AG04449 (cell line): ENCODE measurements around the gene CORO2B.

Experiments
- CTCF ChIA-PET: fragments of 350-600 bp; formaldehyde crosslinking; extraction: SDS; loops from one replicate; lab custom pipeline; 2021; ENCODE audit warnings: antibody characterized with exemption; lab: Yijun Ruan, JAX
- POLR2A ChIA-PET: fragments of 400-600, 350-600 bp; formaldehyde crosslinking; extraction: SDS; loops from one replicate; lab custom pipeline; 2020; ENCODE audit warnings: antibody characterized with exemption, inconsistent platforms; lab: Yijun Ruan, JAX
- DNase-seq: peaks from one replicate; pipeline ENCODE4 v3.0.0-alpha.2; 2010; ENCODE audit warnings: low read depth, low spot score
- H3K4me3 ChIP-seq: 2 replicates; pipeline ENCODE4 v1.5.1; 2011; ENCODE audit warnings: low read depth, mild to moderate bottlenecking, control low read depth, low read length
- TF ChIP-seq, protein P1 (sequence below): IDR thresholded peaks from one replicate; pipeline ENCODE4 v1.5.1; 2011; ENCODE audit warnings: mild to moderate bottlenecking, moderate library complexity, low read length, control low read depth, inconsistent platforms; ENCODE audit not compliant: insufficient read depth; ENCODE audit errors: missing control alignments

Gene CORO2B

DNA sequence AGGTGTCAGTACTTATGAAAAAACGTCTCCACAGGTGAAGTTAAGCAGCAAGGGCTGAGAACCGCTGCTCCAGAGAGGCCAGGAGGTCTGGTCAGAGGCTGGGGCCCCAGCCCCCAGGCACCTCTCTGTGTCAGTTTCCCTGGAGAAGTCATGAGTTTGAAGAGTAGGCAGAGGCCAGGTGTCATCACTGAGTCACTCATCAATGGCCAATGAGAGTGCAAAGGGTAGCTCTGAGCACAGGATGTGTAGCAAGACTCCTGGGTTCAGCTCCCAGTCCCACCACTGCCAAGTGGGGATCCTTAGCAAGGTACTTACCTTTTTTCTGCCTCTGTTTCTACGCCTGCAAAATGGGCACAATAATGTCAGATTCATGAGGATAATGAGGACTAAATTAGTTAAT, 47.9 kb downstream of the CORO2B start:
- POLR2A ChIA-PET, result interaction anchor here (1.0 kb wide), 1 partner anchor 12 kb away, joined by 3 read pairs; no protein-coding TSS in a partner anchor
- no peak for DNase-seq
- TF ChIP-seq, protein P1, sequence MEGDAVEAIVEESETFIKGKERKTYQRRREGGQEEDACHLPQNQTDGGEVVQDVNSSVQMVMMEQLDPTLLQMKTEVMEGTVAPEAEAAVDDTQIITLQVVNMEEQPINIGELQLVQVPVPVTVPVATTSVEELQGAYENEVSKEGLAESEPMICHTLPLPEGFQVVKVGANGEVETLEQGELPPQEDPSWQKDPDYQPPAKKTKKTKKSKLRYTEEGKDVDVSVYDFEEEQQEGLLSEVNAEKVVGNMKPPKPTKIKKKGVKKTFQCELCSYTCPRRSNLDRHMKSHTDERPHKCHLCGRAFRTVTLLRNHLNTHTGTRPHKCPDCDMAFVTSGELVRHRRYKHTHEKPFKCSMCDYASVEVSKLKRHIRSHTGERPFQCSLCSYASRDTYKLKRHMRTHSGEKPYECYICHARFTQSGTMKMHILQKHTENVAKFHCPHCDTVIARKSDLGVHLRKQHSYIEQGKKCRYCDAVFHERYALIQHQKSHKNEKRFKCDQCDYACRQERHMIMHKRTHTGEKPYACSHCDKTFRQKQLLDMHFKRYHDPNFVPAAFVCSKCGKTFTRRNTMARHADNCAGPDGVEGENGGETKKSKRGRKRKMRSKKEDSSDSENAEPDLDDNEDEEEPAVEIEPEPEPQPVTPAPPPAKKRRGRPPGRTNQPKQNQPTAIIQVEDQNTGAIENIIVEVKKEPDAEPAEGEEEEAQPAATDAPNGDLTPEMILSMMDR, result no peak
- CTCF ChIA-PET, result interaction anchor here (1.5 to 2.0 kb wide), 3 partner anchors 9 to 241 kb away, joined by 3 to 10 read pairs (median 7); no protein-coding TSS in a partner anchor
- H3K4me3 ChIP-seq, result no peak overlapping the region

DNA sequence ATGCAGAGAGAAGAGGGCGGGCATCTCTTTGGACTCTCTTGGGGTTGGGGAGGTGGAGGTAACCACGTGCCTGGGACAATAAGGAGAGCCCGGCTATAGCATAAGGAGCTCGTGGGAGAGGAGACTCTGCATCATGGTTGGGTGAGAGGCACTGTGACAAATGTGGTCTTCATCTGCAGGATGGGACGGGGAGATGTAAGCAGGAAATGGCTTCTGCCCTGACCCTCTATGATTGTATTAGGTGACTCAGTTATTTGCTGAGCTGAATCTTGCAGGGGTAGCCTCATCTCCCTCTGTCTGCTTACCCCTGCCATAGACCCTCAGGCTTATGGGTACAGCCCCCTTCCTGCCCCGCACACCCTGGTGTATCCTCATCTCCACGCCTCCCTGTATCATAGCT, 48.7 kb downstream of the CORO2B start:
- no peak overlapping the region for H3K4me3 ChIP-seq
- ChIA-PET CTCF (interaction anchor here (0.7 to 2.0 kb wide), 3 partner anchors 8 to 78 kb away, joined by 3 to 10 read pairs (median 7); no protein-coding TSS in a partner anchor), POLR2A (no interaction called here)
- DNase-seq, result no peak
- TF ChIP-seq, protein P1, result no peak

DNA sequence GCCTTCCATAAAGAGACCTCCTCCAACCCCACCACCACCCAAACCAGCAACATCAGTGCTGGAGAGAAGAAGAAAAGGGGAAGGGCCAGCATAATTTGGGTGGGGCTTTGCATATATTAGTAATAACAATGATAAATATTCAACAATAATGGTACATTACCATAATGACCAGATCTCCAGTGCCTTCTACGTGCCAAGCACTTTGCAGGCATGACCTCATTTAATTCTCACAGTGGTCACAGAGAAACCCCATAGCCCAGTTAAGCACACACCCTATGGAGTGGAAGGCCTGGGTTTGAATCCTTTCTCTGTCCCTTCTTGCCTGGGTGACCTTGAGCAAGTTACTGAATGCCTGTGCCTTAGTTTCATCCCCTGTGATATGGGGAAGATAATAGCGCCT, 49.2 kb downstream of the CORO2B start:
- DNase-seq, result no peak
- POLR2A ChIA-PET, result no interaction called here
- TF ChIP-seq, protein P1, result no peak
- CTCF ChIA-PET, result interaction anchor here (0.7 to 2.0 kb wide), 2 partner anchors 46 to 78 kb away, joined by 3 to 10 read pairs; no protein-coding TSS in a partner anchor
- no peak overlapping the region for H3K4me3 ChIP-seq

DNA sequence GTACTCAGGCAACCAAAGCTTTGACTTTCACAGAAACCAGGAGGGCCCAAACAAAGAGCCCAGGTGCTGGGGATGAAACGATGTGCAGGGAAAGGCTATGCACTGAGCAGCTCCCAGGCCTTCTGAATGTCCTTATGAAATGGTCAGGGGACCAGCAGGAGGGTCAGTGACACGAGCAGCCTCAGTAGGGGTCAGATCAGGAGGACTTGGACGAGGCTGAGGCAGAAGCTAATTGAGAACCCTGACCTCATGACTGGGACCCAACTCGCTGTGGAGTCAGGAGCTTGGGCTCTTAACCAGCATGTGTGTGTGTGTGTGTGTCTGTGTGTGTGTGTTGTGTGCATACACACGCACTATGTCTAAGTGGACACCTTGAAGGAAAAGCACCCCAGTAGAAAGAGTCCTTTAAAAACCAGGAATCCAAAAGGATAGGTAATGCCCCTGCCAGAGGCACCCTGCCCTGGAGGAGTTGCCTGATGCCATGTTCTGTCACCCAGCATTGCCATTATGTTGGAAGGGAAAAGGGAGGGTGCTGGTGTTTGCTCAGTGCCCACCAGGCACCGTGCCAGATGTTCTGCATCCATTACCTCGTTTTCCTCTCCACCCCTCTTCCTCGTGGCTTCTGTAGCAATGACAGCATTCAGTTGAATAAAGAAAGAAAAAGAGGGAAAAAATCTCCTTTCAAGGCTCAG, 50.9 kb downstream of the CORO2B start:
- DNase-seq, result no peak
- ChIA-PET POLR2A (no interaction called here), CTCF (no interaction called here)
- TF ChIP-seq, protein P1, result no peak
- no peak overlapping the region for H3K4me3 ChIP-seq

DNA sequence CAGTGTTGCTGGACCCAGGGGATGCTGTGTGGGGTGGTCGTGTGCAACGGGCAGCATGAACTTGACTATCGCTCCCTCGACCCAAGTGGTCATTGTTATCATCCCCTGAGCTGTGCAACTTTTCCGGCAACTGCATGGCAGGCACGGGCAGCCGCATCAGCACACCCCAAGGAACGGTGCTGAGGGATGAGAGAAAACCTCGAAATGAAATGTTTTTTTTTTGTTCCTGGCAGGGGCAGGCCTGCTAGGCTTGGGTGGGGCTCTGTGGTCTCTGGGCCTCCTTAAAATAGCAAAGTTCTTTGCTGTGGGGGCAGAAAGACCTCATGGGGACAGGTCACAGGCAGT, 51.4 kb downstream of the CORO2B start:
- CTCF ChIA-PET, result no interaction called here
- TF ChIP-seq, protein P1, result no peak
- POLR2A ChIA-PET, result no interaction called here

DNA sequence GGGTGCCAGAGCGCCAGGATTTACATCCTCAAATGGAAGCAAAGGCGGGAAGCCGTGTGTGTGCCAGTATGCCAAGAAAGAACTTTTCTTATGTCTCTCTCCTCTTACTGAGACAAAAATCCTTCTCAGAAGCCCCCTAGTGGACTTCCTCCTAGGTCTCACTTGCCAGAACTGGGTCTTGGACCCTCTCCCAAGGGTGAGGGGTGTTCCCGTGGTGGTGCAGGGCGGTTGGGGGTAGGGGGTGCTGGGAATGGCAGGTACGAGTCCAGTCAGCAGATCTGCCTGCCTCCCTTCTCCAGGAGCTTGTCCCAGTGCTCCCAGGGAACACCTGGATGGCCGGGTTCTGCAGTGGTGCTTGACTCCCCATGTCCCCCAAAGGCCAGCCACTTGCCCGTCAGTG, 52.0 kb downstream of the CORO2B start:
- H3K4me3 ChIP-seq, result no peak overlapping the region
- DNase-seq, result no peak
- POLR2A ChIA-PET, result no interaction called here
- CTCF ChIA-PET, result no interaction called here
- TF ChIP-seq, protein P1, result no peak

More for the DNA sequence above, 51.4 kb downstream of the CORO2B start:
- no peak overlapping the region for H3K4me3 ChIP-seq
- no peak for DNase-seq
